ENCODE measurements around the gene NUP54. TPM values are rescaled to one million over a fixed set of nuclear protein-coding genes. Genes with fewer than 3 reads are reported as not detected.

The NUP54 gene
- total RNA-seq, 1 experiment from 2014 or later, result 29.2 TPM

- Histone ChIP-seq H3K27me3 (ENCODE audit: low read length) (no peaks in the 10 kb centered on the region), H3K9me3 (ENCODE audit: low read length) (no peaks in the 10 kb centered on the region), H2AFZ (ENCODE audit: low read length) (no peak overlapping the region), H3K79me2 (ENCODE audit: low read length) (peaks cover 13% of the 10 kb centered on the region), H3K9ac (ENCODE audit: low read length) (no peak overlapping the region), H3K27ac (ENCODE audit: low read length) (no peak overlapping the region), H3F3A (ENCODE audit: low read length, unreplicated experiment) (peaks cover 4% of the 10 kb centered on the region), H3K36me3 (ENCODE audit: low read depth, low read length) (peaks cover 17% of the 10 kb centered on the region), H4K20me1 (ENCODE audit: low read length) (no peaks in the 10 kb centered on the region), H3K9me2 (replicated peaks; ENCODE audit: low read length) (no peaks in the 10 kb centered on the region), H3K4me3 (ENCODE audit: low read length) (no peak overlapping the region), H3K4me2 (ENCODE audit: low read length) (no peak overlapping the region), H3K4me1 (ENCODE audit: insufficient read depth, low read length) (peaks cover 15% of the 10 kb centered on the region)
- ChIA-PET POLR2A (ENCODE audit: unreplicated experiment) (no interaction called here), CTCF (no interaction called here)
- intact Hi-C loops (cut with micrococcal nuclease), result no loop called here
- no TSS peak for BruUV-seq (replicated peaks)
- ATAC-seq, result no peak
- TF ChIP-seq EZH2 (IDR thresholded peaks at IDR 0.05; ENCODE audit: low read length, unreplicated experiment) (no peak), EZH2phosphoT487 (IDR thresholded peaks at IDR 0.05; ENCODE audit: borderline replicate concordance, low read length) (no peak), CTCF (conservative IDR thresholded peaks at IDR 0.05; ENCODE audit: low read depth, low read length) (no peak)
- DNase-seq, result no peak
Measured at GRCh38 chr4:76192236-76192635, 44.0 kb upstream of the NUP54 start.

GRCh38 chr4:76188557-76188956 lies 40.4 kb upstream of the NUP54 start:
- H2AFZ ChIP-seq (ENCODE audit: low read length), result no peak overlapping the region
- no TSS peak for BruUV-seq (replicated peaks)
- H3K4me2 ChIP-seq (ENCODE audit: low read length), result no peak overlapping the region
- no peak overlapping the region for H3K9ac ChIP-seq (ENCODE audit: low read length)
- peaks cover 13% of the 10 kb centered on the region for H3K36me3 ChIP-seq (ENCODE audit: low read depth, low read length)
- TF ChIP-seq EZH2 (IDR thresholded peaks at IDR 0.05; ENCODE audit: low read length, unreplicated experiment), result no peak
- no peak for TF ChIP-seq CTCF (conservative IDR thresholded peaks at IDR 0.05; ENCODE audit: low read depth, low read length)
- no peak for TF ChIP-seq EZH2phosphoT487 (IDR thresholded peaks at IDR 0.05; ENCODE audit: borderline replicate concordance, low read length)
- ATAC-seq, result no peak
- CTCF ChIA-PET, result no interaction called here
- H3K27ac ChIP-seq (ENCODE audit: low read length), result no peak overlapping the region
- no peaks in the 10 kb centered on the region for H3K9me3 ChIP-seq (ENCODE audit: low read length)
- H3K9me2 ChIP-seq (replicated peaks; ENCODE audit: low read length), result no peaks in the 10 kb centered on the region
- no peak for DNase-seq
- no peaks in the 10 kb centered on the region for H4K20me1 ChIP-seq (ENCODE audit: low read length)
- H3K4me3 ChIP-seq (ENCODE audit: low read length), result no peak overlapping the region
- intact Hi-C loops (cut with micrococcal nuclease), result no loop called here
- H3K27me3 ChIP-seq (ENCODE audit: low read length), result no peaks in the 10 kb centered on the region
- H3K79me2 ChIP-seq (ENCODE audit: low read length), result no peaks in the 10 kb centered on the region
- POLR2A ChIA-PET (ENCODE audit: unreplicated experiment), result no interaction called here
- no peaks in the 10 kb centered on the region for H3F3A ChIP-seq (ENCODE audit: low read length, unreplicated experiment)
- H3K4me1 ChIP-seq (ENCODE audit: insufficient read depth, low read length), result peaks cover 2% of the 10 kb centered on the region

GRCh38 chr4:76188149-76188548 lies 40.0 kb upstream of the NUP54 start:
- TF ChIP-seq CTCF (conservative IDR thresholded peaks at IDR 0.05; ENCODE audit: low read depth, low read length) (no peak), EZH2phosphoT487 (IDR thresholded peaks at IDR 0.05; ENCODE audit: borderline replicate concordance, low read length) (no peak), EZH2 (IDR thresholded peaks at IDR 0.05; ENCODE audit: low read length, unreplicated experiment) (no peak)
- Histone ChIP-seq H3K27ac (ENCODE audit: low read length) (no peak overlapping the region), H3F3A (ENCODE audit: low read length, unreplicated experiment) (no peaks in the 10 kb centered on the region), H3K9me3 (ENCODE audit: low read length) (no peaks in the 10 kb centered on the region), H2AFZ (ENCODE audit: low read length) (no peak overlapping the region), H3K79me2 (ENCODE audit: low read length) (no peaks in the 10 kb centered on the region), H3K27me3 (ENCODE audit: low read length) (no peaks in the 10 kb centered on the region), H3K4me1 (ENCODE audit: insufficient read depth, low read length) (no peaks in the 10 kb centered on the region), H3K9me2 (replicated peaks; ENCODE audit: low read length) (no peaks in the 10 kb centered on the region), H3K4me2 (ENCODE audit: low read length) (no peak overlapping the region), H3K9ac (ENCODE audit: low read length) (no peak overlapping the region), H3K4me3 (ENCODE audit: low read length) (no peak overlapping the region), H4K20me1 (ENCODE audit: low read length) (no peaks in the 10 kb centered on the region), H3K36me3 (ENCODE audit: low read depth, low read length) (peaks cover 9% of the 10 kb centered on the region)
- ATAC-seq (no peak), DNase-seq (no peak)
- ChIA-PET POLR2A (ENCODE audit: unreplicated experiment) (no interaction called here), CTCF (no interaction called here)
- no TSS peak for BruUV-seq (replicated peaks)
- intact Hi-C loops (cut with micrococcal nuclease), result no loop called here
